HepG2 (cell line): ENCODE data around the gene GTF3C5. TPM values are rescaled to one million over a fixed set of nuclear protein-coding genes. Genes with fewer than 3 reads are reported as not detected.

ENCODE experiments used
- CERS6 ChIP-seq: sonication (generic); formaldehyde crosslinking; IDR thresholded peaks from 2 replicates; pipeline ENCODE4 v1.5.0; 2020; ENCODE audit warnings: missing genetic modification reagents
- KDM5A ChIP-seq: fragments of 200-600 bp; sonication (generic); IDR thresholded peaks from 2 replicates; pipeline ENCODE4 v1.7.0; 2018; ENCODE audit warnings: antibody characterized with exemption, mild to moderate bottlenecking, low read length, borderline replicate concordance
- PAX8 ChIP-seq: sonication (generic); formaldehyde crosslinking; IDR thresholded peaks from 2 replicates; pipeline ENCODE4 v1.8.0; 2022; ENCODE audit warnings: mild to moderate bottlenecking, missing genetic modification reagents, borderline replicate concordance
- PHF20 ChIP-seq: sonication (generic); formaldehyde crosslinking; IDR thresholded peaks from 2 replicates; pipeline ENCODE4 v1.5.0; 2020; ENCODE audit warnings: mild to moderate bottlenecking, missing genetic modification reagents
- SCMH1 ChIP-seq: sonication (generic); formaldehyde crosslinking; IDR thresholded peaks from 2 replicates; pipeline ENCODE4 v1.9.0; 2021; ENCODE audit warnings: missing genetic modification reagents, mild to moderate bottlenecking, borderline replicate concordance
- SP140L ChIP-seq: sonication (generic); formaldehyde crosslinking; IDR thresholded peaks from 2 replicates; pipeline ENCODE4 v1.4.0; 2020; ENCODE audit warnings: missing genetic modification reagents, borderline replicate concordance
- TARDBP ChIP-seq: sonication (generic); formaldehyde crosslinking; IDR thresholded peaks from 2 replicates; pipeline ENCODE4 v1.8.0; 2022; ENCODE audit warnings: mild to moderate bottlenecking, missing genetic modification reagents
- TBX3 ChIP-seq: fragments of 450-650 bp; IDR thresholded peaks from 2 replicates; pipeline ENCODE4 v1.6.1; 2017; ENCODE audit warnings: antibody characterized with exemption, mild to moderate bottlenecking, inconsistent platforms, borderline replicate concordance
- TFE3 ChIP-seq: IDR thresholded peaks from 2 replicates; pipeline ENCODE4 v1.6.1; 2016
- THRA ChIP-seq: sonication (generic); formaldehyde crosslinking; IDR thresholded peaks from 2 replicates; pipeline ENCODE4 v1.4.0; 2020; ENCODE audit warnings: missing genetic modification reagents, borderline replicate concordance
- ZC3H4 ChIP-seq: sonication (generic); formaldehyde crosslinking; IDR thresholded peaks from 2 replicates; pipeline ENCODE4 v1.4.0; 2020; ENCODE audit warnings: missing genetic modification reagents, borderline replicate concordance
- ZFP41 ChIP-seq: sonication (generic); formaldehyde crosslinking; IDR thresholded peaks from 2 replicates; pipeline ENCODE4 v1.4.0; 2020; ENCODE audit warnings: mild to moderate bottlenecking, missing genetic modification reagents, borderline replicate concordance
- ZNF121 ChIP-seq: sonication (generic); formaldehyde crosslinking; IDR thresholded peaks from 2 replicates; pipeline ENCODE4 v1.5.0; 2020; ENCODE audit warnings: mild to moderate bottlenecking, missing genetic modification reagents
- ZNF17 ChIP-seq: sonication (generic); formaldehyde crosslinking; IDR thresholded peaks from 2 replicates; pipeline ENCODE4 v1.5.0; 2020; ENCODE audit warnings: mild to moderate bottlenecking, missing genetic modification reagents
- ZNF18 ChIP-seq: sonication (generic); formaldehyde crosslinking; IDR thresholded peaks from 2 replicates; pipeline ENCODE4 v1.8.0; 2022; ENCODE audit warnings: mild to moderate bottlenecking, missing genetic modification reagents; ENCODE audit not compliant: insufficient replicate concordance
- ZNF567 ChIP-seq: sonication (generic); formaldehyde crosslinking; IDR thresholded peaks from 2 replicates; pipeline ENCODE4 v1.8.1; 2023; ENCODE audit warnings: mild to moderate bottlenecking, missing genetic modification reagents, borderline replicate concordance
- ZNF605 ChIP-seq: sonication (generic); formaldehyde crosslinking; IDR thresholded peaks from 2 replicates; pipeline ENCODE4 v1.8.0; 2022; ENCODE audit warnings: mild to moderate bottlenecking, missing genetic modification reagents
- ZNF773 ChIP-seq: sonication (generic); formaldehyde crosslinking; IDR thresholded peaks from 2 replicates; pipeline ENCODE4 v1.4.0; 2020; ENCODE audit warnings: missing genetic modification reagents, borderline replicate concordance
- ZNF781 ChIP-seq: sonication (generic); formaldehyde crosslinking; IDR thresholded peaks from 2 replicates; pipeline ENCODE4 v1.5.1; 2020; ENCODE audit warnings: borderline replicate concordance, mild to moderate bottlenecking, missing genetic modification reagents; ENCODE audit errors: not compliant biosample characterization
- ZNF800 ChIP-seq: sonication (generic); formaldehyde crosslinking; IDR thresholded peaks from 2 replicates; pipeline ENCODE4 v1.4.0; 2020; ENCODE audit warnings: missing genetic modification reagents
- ZNF891 ChIP-seq: sonication (generic); formaldehyde crosslinking; IDR thresholded peaks from 2 replicates; pipeline ENCODE4 v1.5.0; 2020; ENCODE audit warnings: mild to moderate bottlenecking, missing genetic modification reagents
- polyA plus RNA-seq, 8 experiments: library from polyadenylated mRNA; depleted of rRNA in 3 of 8; stranded (reverse) in 7 of 8; unstranded in 1 of 8; fragments of >200 nt; fragmentation: Illumina TruSeq in 4 of 8; extraction: Trizol in 4 of 8; gene quantifications; 2 replicates each; pipeline versions ENCODE4 v1.2.1 to v1.2.3, GENCODE V29; 2011 to 2016; ENCODE audit warnings: low read depth in 4 of 8, missing spikeins in 1 of 8, mixed read lengths in 1 of 8; ENCODE audit not compliant: insufficient read depth in 1 of 8
- total RNA-seq, 5 experiments: library from RNA; depleted of rRNA; stranded (reverse); fragments of >200 nt; fragmentation: Illumina TruSeq; extraction: Trizol; gene quantifications; 2 replicates each; pipeline ENCODE4 v1.2.3, GENCODE V29; 2016; ENCODE audit warnings: low read depth in 1 of 5

GTF3C5 gene
- total and polyA plus RNA-seq, 2 of the 13 experiments (the other 11 are each of a cell fraction or from before 2014, with no cell fraction given): 66.9 to 92.6 TPM

- TF ChIP-seq KDM5A (peak; percentile 100), TFE3 (CRISPR knock-in tag) (0 out of 2 replicates have a peak, but pooled peaks have one; percentile 22), ZNF605 (CRISPR knock-in tag) (0 out of 2 replicates have a peak, but pooled peaks have one; percentile 21), CERS6 (CRISPR knock-in tag) (no peak), ZNF773 (CRISPR knock-in tag) (peak; percentile 89; the same call in 1 of the 2 replicates), ZNF781 (peak; percentile 79), ZNF18 (CRISPR knock-in tag) (peak; percentile 59), TBX3 (no peak), ZNF567 (peak; percentile 28; the same call in 1 of the 2 replicates), SP140L (CRISPR knock-in tag) (no peak), ZNF121 (CRISPR knock-in tag) (0 out of 2 replicates have a peak, but pooled peaks have one; percentile 19), TARDBP (CRISPR knock-in tag) (peak; percentile 82), ZNF800 (CRISPR knock-in tag) (no peak), THRA (CRISPR knock-in tag) (no peak), ZNF17 (CRISPR knock-in tag) (no peak), ZNF891 (CRISPR knock-in tag) (no peak), ZC3H4 (CRISPR knock-in tag) (no peak), ZFP41 (CRISPR knock-in tag) (no peak), PHF20 (CRISPR knock-in tag) (peak; percentile 92), SCMH1 (CRISPR knock-in tag) (no peak), PAX8 (no peak)
These were observed at the start of gene GTF3C5 (continued) for GRCh38 chr9:133030317-133031129.
